ENCODE results near the gene PLXNC1.

The PLXNC1 gene

GRCh38 chr12:94179723-94180122, 31.3 kb downstream of the PLXNC1 start:
- Histone ChIP-seq H3K9me3 (ENCODE audit: control insufficient read depth, insufficient read depth, low read depth, low read length) (no peaks in the 10 kb centered on the region), H3K4me1 (ENCODE audit: control insufficient read depth, insufficient read depth, low read length) (no peaks in the 10 kb centered on the region), H3K27ac (ENCODE audit: extremely low read depth, low read depth, low read length) (no peak overlapping the region), H3K36me3 (ENCODE audit: control insufficient read depth in 2 of 2, insufficient read depth in 1 of 2, low read length in 2 of 2) (no peaks in the 10 kb centered on the region), H3K4me3 (ENCODE audit: low read depth, low read length) (no peak overlapping the region)
- ChIA-PET CTCF (interaction anchor here (0.8 kb wide), 2 partner anchors 54 to 351 kb away, joined by 3 to 4 read pairs; no protein-coding TSS in a partner anchor), POLR2A (no interaction called here)
- no peak for TF ChIP-seq ZFP69B (tag by site-specific recombination; IDR thresholded peaks at IDR 0.05)
- no peak for TF ChIP-seq KLF1 (tag by site-specific recombination; IDR thresholded peaks at IDR 0.05)
- TF ChIP-seq ZNF658 (tag by site-specific recombination; IDR thresholded peaks at IDR 0.05) = no peak
- TF ChIP-seq TSHZ1 (tag by site-specific recombination; IDR thresholded peaks at IDR 0.05; ENCODE audit: borderline replicate concordance) = no peak
- no peak for TF ChIP-seq YY1 (tag by site-specific recombination; IDR thresholded peaks at IDR 0.05)
- TF ChIP-seq IKZF3 (tag by site-specific recombination; IDR thresholded peaks at IDR 0.05) = no peak
- TF ChIP-seq ZSCAN16 (tag by site-specific recombination; IDR thresholded peaks at IDR 0.05) = no peak
- TF ChIP-seq ZNF513 (tag by site-specific recombination; IDR thresholded peaks at IDR 0.05) = no peak
- TF ChIP-seq ZNF645 (tag by site-specific recombination; IDR thresholded peaks at IDR 0.05) = no peak
- no peak for TF ChIP-seq ZNF354C (tag by site-specific recombination; IDR thresholded peaks at IDR 0.05; ENCODE audit: borderline replicate concordance, low read depth)
- no peak for TF ChIP-seq ZNF223 (tag by site-specific recombination; IDR thresholded peaks at IDR 0.05)
- no peak for TF ChIP-seq PRDM1 (tag by site-specific recombination; IDR thresholded peaks at IDR 0.05)
- no peak for TF ChIP-seq ZBTB10 (tag by site-specific recombination; IDR thresholded peaks at IDR 0.05)
- TF ChIP-seq EGR2 (tag by site-specific recombination; IDR thresholded peaks at IDR 0.05; ENCODE audit: low read depth) = no peak

GRCh38 chr12:94180558-94181296, 32.4 kb downstream of the PLXNC1 start:
- H3K4me3 ChIP-seq (ENCODE audit: low read depth, low read length) = no peak overlapping the region
- H3K4me1 ChIP-seq (ENCODE audit: control insufficient read depth, insufficient read depth, low read length) = no peaks in the 10 kb centered on the region
- no peak overlapping the region for H3K27ac ChIP-seq (ENCODE audit: extremely low read depth, low read depth, low read length)
- POLR2A ChIA-PET = no interaction called here
- TF ChIP-seq ZNF132 (tag by site-specific recombination; IDR thresholded peaks at IDR 0.05; ENCODE audit: borderline replicate concordance) = no peak
- TF ChIP-seq PRDM2 (tag by site-specific recombination; IDR thresholded peaks at IDR 0.05; ENCODE audit: borderline replicate concordance) = no peak
- no peaks in the 10 kb centered on the region for H3K36me3 ChIP-seq (ENCODE audit: control insufficient read depth in 2 of 2, insufficient read depth in 1 of 2, low read length in 2 of 2)
- CTCF ChIA-PET = interaction anchor here (0.7 to 0.8 kb wide), 2 partner anchors 350 to 794 kb away, joined by 3 read pairs; no protein-coding TSS in a partner anchor
- no peaks in the 10 kb centered on the region for H3K9me3 ChIP-seq (ENCODE audit: control insufficient read depth, insufficient read depth, low read depth, low read length)

Data from HEK293 (cell line).